ENCODE measurements around the gene WIZ.
"Not testable (repeated sequence)": the region's sequence is repeated elsewhere in the genome, so short reads cannot be mapped to it uniquely, and the experiment has no call there.

Gene WIZ

DNA sequence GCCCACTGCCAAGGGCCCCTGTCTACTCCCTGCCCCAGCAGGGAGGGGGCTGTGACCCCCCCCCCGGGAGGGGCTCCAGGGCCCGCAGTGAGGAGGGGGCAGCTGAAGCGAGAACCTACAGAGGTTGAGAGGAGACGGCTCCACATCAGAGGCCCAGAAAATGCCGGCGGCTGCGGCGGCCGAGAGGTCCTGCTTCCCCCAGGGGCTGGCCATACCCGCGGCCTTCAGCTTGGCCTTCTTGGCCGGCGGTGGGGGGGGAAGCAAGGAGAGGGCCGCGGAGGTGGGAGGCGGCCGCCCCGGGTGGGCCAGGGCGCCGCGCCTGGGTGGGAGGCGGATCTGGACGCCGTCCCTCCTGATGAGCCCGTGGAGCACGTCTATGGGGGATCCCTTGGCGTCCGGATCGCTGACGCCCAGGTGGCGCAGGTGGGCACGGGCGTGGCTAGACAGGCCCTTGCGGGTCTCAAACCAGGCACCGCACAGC lies 21.7 kb downstream of the WIZ start:
- DNase-seq (ENCODE audit: low read depth), result no peak

DNA sequence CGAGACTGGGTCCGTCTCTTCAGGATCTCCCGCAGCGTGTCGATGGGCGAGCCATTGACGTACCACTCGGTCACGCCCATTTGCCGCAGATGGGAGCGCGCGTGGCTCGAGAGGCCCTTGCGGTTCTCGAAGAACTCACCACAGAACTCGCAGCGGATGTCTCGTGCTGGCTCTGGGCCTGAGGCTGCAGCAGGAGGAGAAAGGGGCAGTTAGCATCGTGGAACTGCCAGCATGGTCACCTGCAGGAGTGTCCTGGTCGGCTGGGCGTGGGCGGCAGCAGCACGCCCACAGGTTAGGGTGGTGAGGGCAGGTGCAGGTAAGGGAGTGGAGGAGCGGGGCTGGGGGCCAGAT lies 22.4 kb downstream of the WIZ start:
- no peak for DNase-seq (ENCODE audit: low read depth)

DNA sequence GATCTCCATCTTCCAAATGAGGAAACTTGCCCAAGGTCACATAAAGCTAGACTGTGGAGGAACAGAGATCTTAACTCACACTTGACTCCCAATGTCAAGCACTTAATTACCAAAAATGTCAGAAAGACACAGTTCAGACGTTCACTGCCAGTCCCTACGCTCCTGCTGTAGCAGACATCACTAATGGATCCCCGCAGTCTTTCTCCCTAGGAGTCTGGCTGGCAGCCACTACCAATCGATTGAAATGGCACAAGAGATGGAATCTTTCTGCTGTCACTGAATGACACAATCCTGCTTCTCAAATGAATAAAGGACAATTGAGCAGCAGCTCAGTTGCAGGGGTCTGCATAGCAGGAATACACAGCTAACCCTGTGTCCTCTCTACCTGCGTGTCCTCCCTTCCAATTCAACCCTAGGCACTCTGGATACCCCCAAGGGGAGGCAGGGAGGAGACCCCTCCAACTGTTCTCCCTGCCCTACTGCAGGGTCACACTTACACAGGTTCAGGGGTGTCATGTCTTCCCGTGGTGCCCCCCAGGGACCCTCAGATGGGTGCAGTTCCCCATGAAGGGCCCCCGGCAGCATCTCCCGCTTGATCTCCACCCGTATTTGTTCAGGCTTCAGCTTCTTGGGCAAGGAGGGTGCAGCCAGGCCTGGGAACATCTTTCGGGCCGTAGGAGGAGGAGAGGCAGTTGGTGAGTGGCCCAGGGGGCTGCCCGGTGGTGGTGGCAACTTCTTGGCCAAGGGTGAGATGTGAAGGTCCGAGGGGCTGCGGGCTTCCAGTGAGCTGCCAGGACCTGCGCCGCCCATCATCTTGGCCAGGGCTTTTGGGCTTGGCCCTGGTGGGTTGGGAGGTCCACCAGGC lies 23.0 kb downstream of the WIZ start:
- no peak for DNase-seq (ENCODE audit: low read depth)

DNA sequence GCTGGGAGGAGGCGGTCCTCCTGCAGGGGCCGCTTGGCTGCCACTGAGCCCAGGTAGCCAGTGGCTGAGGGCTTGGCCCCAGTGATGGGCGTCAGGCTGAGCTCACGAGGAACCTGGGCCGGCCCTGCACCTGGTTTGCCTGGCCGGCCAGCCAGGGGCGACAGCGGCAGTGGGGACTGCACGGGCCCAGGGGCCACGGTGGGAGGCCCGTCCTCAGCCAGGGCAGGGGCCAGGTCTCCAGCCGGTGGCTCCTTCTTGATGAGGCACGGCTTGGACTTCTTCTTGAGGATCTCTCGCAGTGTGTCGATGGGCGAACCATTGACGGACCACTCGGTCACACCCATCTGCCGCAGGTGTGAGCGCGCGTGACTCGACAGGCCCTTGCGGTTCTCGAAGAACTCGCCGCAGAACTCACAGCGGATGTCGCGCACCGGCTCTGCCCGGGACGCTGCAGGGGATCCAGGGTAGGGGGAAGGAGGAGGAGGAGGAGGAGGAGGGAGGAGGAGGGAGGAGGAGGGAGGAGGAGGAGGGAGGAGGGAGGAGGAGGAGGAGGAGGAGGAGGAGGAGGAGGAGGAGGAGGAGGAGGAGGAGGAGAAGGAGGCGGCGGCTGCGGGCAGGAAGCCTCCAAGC lies 24.3 kb downstream of the WIZ start:
- no peak for DNase-seq (ENCODE audit: low read depth)

DNA sequence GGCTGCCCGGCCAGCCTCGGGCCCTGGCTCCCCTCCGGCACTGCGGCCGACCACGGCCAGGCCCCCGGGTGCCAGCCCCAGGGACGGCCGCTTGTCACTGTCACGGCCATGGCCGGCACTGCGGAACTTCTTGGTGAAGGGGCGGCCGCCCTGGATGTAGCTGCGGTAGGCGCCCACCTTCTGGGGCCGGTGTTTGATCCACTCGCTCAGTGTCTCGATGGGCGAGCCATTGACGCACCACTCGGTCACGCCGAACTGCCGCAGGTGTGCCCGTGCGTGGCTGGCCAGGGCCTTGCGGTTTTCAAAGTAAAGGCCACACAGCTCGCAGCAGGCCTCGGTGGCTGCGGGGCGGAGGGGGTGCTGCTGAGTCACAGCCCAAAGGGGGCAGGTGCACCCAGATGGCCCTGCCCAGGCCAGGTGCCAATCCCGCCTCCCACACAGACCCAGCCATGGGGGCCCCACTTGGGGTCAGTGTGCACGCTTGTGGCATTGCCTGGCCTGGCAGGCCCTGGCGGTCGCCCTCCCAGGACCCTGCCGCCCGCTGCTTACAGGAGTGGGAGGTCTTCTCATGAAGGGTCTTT lies 25.0 kb downstream of the WIZ start:
- DNase-seq (ENCODE audit: low read depth), result no peak

DNA sequence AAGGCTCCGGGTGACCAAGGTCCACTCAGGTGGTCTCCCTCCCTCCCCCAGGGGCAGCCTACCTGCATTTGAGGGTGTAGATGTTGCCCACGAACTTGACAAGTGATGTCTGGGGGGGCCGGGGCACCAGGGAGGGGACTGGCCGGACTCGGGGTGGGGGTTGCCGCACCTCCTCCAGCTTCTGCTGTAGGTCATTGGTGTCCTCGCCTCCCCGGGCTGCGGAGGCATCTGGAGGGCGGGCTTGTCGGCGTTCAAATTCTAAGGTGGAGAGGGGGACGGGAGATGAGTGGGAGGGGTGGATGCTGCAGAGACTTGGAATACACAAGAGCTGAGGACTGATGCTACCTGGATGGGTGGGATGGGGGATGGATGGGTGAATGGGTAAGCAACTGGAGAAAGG lies 25.6 kb downstream of the WIZ start:
- DNase-seq (ENCODE audit: low read depth), result no peak

DNA sequence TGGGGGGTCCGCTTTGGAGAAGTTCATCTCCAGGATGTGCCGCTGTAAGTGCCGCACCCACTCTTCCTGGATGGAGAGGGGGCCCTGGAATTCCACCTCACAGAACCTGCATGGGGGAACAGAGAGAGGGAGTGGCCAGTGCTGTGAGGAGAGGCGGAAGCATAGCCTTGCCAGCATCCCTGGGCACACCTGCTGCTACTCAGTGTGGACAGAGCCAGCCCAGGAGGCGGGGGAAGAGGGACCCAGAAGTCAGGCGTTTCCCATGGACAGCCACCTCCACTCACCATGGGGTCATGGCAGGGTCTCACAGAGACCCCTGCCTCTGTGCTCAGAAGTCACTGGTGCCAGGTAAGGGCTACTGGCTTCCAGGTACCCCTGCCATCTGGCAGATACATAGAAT lies 26.6 kb downstream of the WIZ start:
- no peak for DNase-seq (ENCODE audit: low read depth)

DNA sequence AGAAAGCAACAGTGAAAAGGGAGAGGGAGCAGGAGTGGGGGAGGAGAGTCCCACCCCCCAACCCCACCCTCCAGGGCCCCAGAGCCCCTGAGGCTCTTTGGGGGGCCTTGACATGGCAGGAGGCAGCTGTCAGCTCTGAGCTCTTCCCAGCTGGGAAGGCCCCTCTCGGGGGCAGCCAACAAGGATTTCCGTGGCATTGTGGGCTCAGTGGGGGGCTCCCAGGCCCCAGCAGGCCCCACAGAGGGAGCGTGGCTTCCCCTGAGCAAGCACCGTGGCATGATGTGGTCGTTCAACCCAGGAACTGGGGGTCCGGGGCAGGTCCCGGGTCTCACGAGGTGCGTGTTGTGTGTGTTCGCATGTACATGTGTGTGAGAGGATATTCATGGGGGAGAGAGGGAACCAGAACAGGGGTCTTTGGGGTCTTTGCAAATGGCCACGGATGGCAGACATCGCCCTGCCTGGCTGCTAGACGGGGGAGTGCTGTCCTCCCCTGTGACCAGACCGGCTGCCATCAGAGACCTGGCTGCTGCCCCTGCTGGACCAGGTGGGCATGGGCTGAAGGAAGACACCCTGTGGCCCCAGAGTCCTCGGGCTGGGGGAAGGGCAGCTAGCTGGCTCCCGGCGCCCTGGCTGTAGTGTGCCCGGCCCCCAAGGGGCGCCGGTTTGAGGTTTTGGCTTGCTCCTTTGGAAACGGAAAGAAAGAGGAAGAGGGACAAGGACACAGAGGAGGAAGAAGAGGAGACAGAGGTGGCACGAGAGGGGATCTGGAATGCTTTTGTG lies 27.3 kb downstream of the WIZ start:
- no peak for DNase-seq (ENCODE audit: low read depth)

DNA sequence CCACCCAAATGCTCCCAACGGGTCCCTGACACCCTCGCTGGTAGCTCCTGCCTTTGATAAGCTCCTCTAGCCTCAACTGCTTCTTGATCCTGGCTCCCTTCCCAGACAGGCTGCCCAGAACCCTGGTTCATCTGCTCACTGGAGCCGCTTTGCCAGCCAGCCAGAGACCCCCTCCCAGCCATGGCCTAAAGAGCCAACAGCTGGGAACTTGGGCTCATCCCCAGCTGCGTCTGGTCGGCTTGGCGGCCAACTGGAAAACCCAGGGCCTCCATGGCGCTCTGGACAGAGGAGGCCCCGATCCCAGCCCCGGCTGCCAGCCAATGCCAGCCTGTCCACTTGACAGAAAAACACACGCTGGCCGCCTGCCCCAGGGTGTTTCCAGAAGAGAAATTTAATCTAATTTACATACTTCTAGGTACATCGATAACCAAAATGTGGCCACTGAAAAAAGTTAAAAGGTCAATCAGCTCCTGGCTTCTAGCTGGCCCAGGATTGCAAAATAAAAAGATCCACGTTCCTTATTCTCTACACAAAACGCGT lies 28.0 kb downstream of the WIZ start:
- no peak for DNase-seq (ENCODE audit: low read depth)

DNA sequence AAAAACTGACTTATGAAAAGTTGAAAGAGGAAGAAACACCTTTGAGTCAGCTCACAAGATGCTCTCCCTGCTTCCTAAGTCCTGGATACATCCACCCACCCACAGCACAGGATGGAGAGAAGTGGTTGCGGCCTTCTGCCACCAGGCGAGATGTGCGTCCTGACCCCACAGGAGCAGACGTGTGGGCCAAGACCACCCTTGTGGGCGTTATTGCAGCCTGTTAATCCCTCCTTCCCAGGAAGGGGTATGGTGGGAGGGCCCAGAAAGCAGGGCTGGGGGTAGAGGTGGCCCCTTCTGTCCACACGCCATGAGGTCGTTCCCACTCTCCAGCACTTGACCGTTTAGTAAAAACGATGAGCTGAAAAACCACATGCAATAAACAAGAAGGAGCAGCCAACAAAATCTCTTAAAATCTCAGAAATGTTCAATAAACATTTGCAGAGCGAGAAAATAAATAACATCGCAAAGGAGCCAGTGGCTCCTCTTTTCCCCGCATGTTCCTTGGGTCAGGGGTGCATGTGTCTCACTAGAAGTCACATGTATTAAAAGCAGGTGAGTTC lies 28.5 kb downstream of the WIZ start:
- DNase-seq (ENCODE audit: low read depth), result no peak

DNA sequence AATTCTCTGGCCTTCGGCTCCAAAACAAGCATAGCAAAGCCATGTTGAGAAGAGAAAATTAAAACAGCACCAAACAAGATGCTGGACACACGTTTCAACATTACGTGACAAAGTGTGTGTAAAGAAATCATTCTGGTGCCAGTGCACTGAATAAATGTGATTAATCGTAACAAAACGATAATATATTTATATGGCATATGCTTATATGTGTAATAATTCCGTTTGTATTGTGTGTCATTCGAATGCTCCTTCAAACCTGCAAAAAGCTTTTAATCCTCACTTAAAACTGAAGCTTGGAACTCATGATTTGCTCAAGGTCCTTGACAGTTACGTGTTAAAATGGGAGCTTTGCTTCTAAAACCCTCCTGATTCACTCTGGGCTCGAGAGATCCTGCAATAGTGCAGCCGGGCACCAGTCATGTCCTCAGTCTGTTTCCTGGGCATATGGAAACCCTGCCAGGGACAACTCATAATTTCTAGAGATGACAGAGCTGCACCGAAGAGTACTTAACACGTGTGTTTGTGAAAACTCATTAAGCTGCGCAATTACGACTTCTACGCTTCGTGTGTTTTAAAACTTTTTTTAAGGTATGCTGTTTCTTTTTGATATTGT lies 30.2 kb downstream of the WIZ start:
- DNase-seq (ENCODE audit: low read depth), result peak; percentile 32

DNA sequence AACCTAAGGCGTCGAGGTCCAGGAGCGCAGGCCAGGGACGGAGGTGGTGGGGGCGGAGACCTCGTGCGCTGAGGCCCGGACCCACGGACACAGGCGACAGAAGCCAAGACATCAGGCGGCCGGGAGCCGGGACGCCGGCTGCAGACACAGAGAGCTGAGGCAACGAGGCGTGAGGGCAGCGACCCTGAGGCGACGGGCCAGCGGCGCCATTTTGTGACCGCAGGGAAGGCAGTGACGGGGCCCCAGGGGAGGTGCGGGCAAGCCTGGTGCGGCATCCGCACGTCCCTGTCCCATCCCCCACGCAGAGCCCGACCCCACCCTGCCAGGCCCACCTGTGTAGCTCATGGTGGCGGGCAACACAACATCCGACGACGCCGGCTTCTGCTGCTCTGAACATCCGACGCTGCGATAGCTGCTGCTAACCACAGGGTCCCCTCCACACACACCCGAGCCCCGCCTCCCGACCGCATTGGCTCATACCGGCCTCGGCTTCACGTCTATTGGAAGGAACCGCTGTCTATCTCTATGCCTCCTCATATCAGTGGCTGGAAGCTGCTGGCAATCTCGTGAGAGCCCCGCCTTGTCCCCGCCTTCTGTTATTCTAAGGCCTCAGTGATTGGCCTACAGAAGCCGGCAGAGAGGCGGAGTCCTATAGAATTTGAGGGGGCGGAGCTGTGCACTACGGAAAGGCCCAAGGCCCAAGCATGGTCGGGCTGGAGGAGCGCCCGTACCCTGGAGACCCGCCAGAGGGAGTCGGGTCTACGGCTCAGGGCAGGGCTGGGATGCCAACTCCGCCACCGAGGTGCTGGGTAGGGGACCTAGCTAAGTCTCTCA lies 31.0 kb downstream of the WIZ start, which contains the start of gene AKAP8L:
AKAP8L (minus strand) TSS at position 410 of the 834 bp plus-strand sequence; CDS start at position 345, 65 bp downstream.
- peak; percentile 100 for DNase-seq (ENCODE audit: low read depth)

DNA sequence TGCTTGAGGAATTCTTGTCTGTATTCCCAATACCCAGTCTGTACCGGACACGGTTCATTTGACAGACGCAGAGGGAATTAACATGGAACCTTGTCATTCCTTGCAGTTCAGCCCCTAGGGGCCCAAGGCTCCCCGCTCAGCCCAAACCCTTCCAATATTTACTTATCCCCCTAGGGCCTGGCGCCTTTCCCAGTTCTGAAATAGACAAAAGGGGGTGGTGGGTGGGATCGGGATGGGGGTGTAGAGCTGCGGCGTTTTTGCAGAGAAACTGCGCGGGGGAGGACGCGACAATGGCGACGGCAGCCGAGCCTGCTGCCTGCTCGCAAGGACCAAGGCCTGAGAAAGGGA lies 31.6 kb downstream of the WIZ start:
- no peak for DNase-seq (ENCODE audit: low read depth)

DNA sequence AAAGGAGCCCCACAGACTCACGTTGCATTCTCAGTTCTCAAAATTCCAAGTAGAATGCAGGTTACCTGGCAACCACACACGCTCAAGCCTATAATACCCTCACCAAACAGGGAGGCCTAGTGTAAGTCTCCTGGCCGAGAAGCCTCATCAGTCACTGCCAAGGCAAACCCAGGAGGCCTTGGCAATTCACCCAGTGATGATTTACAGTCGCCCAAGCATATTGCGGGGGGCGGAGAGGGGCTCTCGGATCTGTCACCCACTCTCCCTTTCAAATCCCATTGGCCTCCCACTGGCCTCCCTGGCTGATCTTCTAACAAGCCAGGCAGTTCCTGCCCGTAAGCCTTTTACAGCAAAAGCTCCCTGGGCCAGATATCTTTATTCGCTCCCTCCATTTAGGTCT lies 32.1 kb downstream of the WIZ start:
- DNase-seq (ENCODE audit: low read depth), result no peak

DNA sequence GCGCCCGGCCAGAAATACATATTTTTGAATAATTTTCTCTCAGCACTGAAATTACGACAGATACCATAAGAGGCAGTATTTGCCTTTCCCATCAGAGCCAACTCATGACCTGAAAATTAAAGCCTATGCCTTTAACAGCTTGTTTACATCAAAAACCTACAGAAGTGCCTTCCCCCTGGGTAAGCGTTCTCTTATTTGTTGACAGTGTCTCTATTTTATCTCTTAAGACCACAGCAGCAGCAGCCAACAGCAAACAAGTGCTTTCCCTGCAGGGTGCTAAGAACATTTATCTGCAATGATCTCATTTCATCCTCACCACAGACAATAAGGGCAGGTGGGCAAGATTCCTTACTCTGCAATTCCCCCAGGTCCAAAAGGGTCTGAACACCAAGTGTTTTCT lies 36.9 kb downstream of the WIZ start:
- DNase-seq (ENCODE audit: low read depth), result no peak

DNA sequence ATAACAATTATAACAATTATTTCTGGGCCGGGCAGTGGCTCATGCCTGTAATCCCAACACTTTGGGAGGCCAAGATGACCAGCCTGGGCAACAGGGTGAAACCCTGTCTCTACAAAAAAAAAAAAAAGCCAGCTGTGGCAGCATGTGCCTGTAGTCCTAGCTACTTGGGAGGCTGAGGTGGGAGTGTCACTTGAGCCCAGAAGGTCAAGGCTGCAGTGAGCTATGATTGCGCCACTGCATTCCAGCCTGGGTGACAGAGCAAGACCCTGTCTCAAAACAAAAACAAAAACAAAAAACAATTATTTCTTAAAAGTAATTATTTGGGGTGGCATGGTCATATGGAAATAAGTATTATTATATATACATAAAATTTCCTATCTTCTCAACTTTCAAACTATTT lies 38.4 kb downstream of the WIZ start:
- not testable (repeated sequence) for DNase-seq (ENCODE audit: low read depth)

DNA sequence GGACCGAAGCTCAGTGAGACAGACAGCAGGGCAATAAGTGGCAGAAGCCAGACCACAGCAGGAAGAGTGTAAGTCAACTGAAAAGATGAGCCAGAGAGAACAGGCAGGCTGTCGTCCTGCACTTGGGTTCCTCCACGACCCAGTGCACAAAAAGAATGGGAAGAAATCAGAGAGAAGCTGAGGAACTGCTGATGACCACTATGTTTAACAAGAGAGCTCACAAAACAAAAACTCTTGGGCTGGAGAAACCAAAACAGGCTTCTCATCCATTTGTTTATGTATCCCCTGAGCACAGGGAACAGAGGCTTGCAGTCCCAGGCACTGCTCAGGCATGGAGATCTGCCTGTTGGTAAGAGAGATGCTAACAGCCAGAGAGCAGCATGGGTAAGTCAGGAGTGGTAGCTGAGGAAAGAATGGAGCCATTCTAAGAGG lies 45.0 kb downstream of the WIZ start:
- no peak for DNase-seq (ENCODE audit: low read depth)

DNA sequence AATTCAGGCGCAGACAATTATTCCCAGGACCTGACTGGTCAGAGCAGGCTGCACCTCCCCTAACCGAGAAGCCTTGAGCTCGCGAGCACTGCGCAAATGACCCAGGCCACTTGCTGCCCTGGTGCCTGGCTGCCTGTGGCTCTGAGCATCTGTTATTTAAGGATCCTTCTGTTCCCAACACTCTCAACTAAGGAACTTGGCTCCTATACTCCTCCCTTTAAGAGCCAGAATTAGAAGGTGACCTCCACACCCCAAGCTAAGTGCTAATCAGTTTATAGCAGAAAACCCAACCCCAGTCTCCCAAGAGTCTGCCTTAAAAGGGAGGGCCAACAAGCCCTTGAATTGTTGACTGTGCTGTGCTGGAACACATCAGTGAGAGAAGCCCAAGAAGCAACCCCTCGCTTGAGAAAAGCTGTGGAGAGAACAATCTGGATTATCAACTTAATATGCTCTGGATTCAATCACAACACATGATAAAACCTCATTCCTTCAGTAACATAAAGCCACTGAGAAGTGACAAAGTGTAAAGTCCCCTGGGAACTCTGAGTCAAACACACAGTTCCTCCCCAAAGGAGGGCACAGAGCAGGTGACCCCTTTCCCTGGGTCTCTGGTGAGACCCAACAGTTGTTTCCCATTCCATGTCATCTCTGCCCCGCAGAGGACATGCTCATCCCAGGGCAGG lies 45.5 kb downstream of the WIZ start:
- DNase-seq (ENCODE audit: low read depth), result no peak

DNA sequence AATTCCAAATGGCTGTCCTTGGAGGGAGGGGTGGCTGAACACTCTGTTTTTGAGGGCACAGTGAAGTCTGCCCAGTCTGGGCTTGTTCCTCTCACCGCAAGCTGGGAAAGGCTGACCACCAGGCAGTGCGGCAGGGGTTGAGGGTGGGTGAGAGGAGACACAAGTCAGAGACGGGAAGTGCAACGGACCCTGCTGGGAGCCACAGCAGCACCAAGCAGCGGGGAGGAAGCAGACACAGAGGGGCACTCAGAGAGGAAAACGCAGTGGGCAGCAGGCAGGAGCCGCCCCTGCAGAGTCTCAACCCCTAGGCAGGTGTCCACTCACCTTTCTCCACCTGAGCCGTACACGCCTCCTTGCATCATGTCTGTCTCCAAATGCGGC lies 46.6 kb downstream of the WIZ start:
- no peak for DNase-seq (ENCODE audit: low read depth)

All from HS-5 (cell line).